GM23338 (cell line): ENCODE results near the gene NINJ2. TPM values are rescaled to one million over a fixed set of nuclear protein-coding genes. Genes with fewer than 3 reads are reported as not detected.

Source experiments
- ATAC-seq: fragments of 200-7000 bp; cut with Tn5 transposase; 3 replicates; pipeline ENCODE4 v1.9.1; 2020
- DNase-seq: peaks from one replicate; pipeline ENCODE4 v3.0.0-alpha.2; 2015; ENCODE audit warnings: low spot score
- H2AFZ ChIP-seq: fragments of 200-600 bp; sonication (generic); 2 replicates; pipeline ENCODE4 v1.8.0; 2016; ENCODE audit warnings: antibody characterized with exemption, mild to moderate bottlenecking, moderate library complexity
- H3F3A ChIP-seq: fragments of 200-600 bp; sonication (generic); replicated peaks from 2 replicates; pipeline ENCODE4 v1.8.0; 2017; ENCODE audit warnings: antibody characterized with exemption, mixed run types, low read depth
- H3K27ac ChIP-seq: fragments of 200-600 bp; sonication (generic); 2 replicates; pipeline ENCODE4 v1.6.1; 2016; ENCODE audit warnings: low read depth
- H3K27me3 ChIP-seq: fragments of 200-600 bp; sonication (generic); 2 replicates; pipeline ENCODE4 v1.8.0; 2016; ENCODE audit warnings: mild to moderate bottlenecking, mixed run types, moderate library complexity; ENCODE audit not compliant: insufficient read depth
- H3K36me3 ChIP-seq: fragments of 200-600 bp; sonication (generic); 2 replicates; pipeline ENCODE4 v1.8.0; 2016; ENCODE audit warnings: mild to moderate bottlenecking; ENCODE audit not compliant: insufficient read depth
- H3K4me1 ChIP-seq: fragments of 200-600 bp; sonication (generic); 2 replicates; pipeline ENCODE4 v1.8.0; 2016; ENCODE audit warnings: mild to moderate bottlenecking, moderate library complexity; ENCODE audit not compliant: insufficient read depth
- H3K4me2 ChIP-seq: fragments of 200-600 bp; sonication (generic); 2 replicates; pipeline ENCODE4 v1.7.1; 2017; ENCODE audit warnings: mixed run types
- H3K4me3 ChIP-seq: fragments of 200-600 bp; sonication (generic); 2 replicates; pipeline ENCODE4 v1.6.1; 2016; ENCODE audit warnings: mixed run types
- H3K79me2 ChIP-seq: fragments of 200-600 bp; sonication (generic); replicated peaks from 2 replicates; pipeline ENCODE4 v1.8.0; 2017; ENCODE audit warnings: mild to moderate bottlenecking; ENCODE audit not compliant: insufficient read depth
- H3K9me2 ChIP-seq: fragments of 200-600 bp; sonication (generic); 2 replicates; pipeline ENCODE4 v1.8.0; 2017; ENCODE audit not compliant: insufficient read depth
- H4K20me1 ChIP-seq: fragments of 200-600 bp; sonication (generic); replicated peaks from 2 replicates; pipeline ENCODE4 v1.8.0; 2017; ENCODE audit warnings: mild to moderate bottlenecking; ENCODE audit not compliant: insufficient read depth
- H3K27ac Mint-ChIP-seq: 2 replicates; pipeline ENCODE4 v1.8.0; 2020; ENCODE audit warnings: inconsistent platforms, mild to moderate bottlenecking, moderate library complexity, mixed read lengths
- H3K27me3 Mint-ChIP-seq: 3 replicates; pipeline ENCODE4 v1.8.0; 2022; ENCODE audit warnings: low read depth, mild to moderate bottlenecking, moderate library complexity, mixed read lengths, inconsistent platforms; ENCODE audit not compliant: insufficient read depth, poor library complexity
- H3K36me3 Mint-ChIP-seq: 3 replicates; pipeline ENCODE4 v1.8.0; 2021; ENCODE audit warnings: low read depth, mild to moderate bottlenecking, inconsistent platforms, moderate library complexity, mixed read lengths
- H3K4me1 Mint-ChIP-seq: 3 replicates; pipeline ENCODE4 v1.8.0; 2020; ENCODE audit warnings: mild to moderate bottlenecking, inconsistent platforms, mixed read lengths
- H3K4me3 Mint-ChIP-seq: 3 replicates; pipeline ENCODE4 v1.8.0; 2021; ENCODE audit warnings: moderate library complexity, mild to moderate bottlenecking, inconsistent platforms, mixed read lengths
- H3K9me3 Mint-ChIP-seq: 3 replicates; pipeline ENCODE4 v1.8.0; 2020; ENCODE audit warnings: moderate library complexity, mild to moderate bottlenecking, inconsistent platforms, mixed read lengths
- CREB1 ChIP-seq: fragments of 250-450 bp; sonication (Bioruptor Pico); IDR thresholded peaks from 2 replicates; pipeline ENCODE4 v1.5.0; 2020; ENCODE audit warnings: low read depth, mild to moderate bottlenecking, moderate library complexity
- EZH2 ChIP-seq: fragments of 200-600 bp; sonication (generic); IDR thresholded peaks from one replicate; pipeline ENCODE4 v1.8.0; 2017; ENCODE audit warnings: antibody characterized with exemption, mild to moderate bottlenecking, low read depth; ENCODE audit not compliant: unreplicated experiment
- EZH2phosphoT487 ChIP-seq: fragments of 200-600 bp; sonication (generic); IDR thresholded peaks from one replicate; pipeline ENCODE4 v1.8.1; 2018; ENCODE audit warnings: antibody characterized with exemption; ENCODE audit not compliant: unreplicated experiment
- NANOG ChIP-seq: IDR thresholded peaks from 2 replicates; pipeline ENCODE4 v1.6.1; 2016; ENCODE audit warnings: antibody characterized with exemption, borderline replicate concordance
- ZNF331 ChIP-seq: fragments of 250-450 bp; sonication (Bioruptor Pico); IDR thresholded peaks from 2 replicates; pipeline ENCODE4 v1.5.0; 2020; ENCODE audit warnings: low read depth, mild to moderate bottlenecking, moderate library complexity
- ZNF462 ChIP-seq: fragments of 250-450 bp; sonication (Bioruptor Pico); IDR thresholded peaks from 2 replicates; pipeline ENCODE4 v1.5.0; 2020; ENCODE audit warnings: mild to moderate bottlenecking, moderate library complexity
- polyA plus RNA-seq: library from polyadenylated mRNA; unstranded; fragments of >200 nt; fragmentation: Nextera tagmentation; extraction: Ambion mirVana; gene quantifications from 2 replicates; pipeline ENCODE4 v1.2.1, GENCODE V29; 2016
- total RNA-seq: library from RNA; depleted of rRNA; stranded (reverse); fragments of >200 nt; shearing (Covaris generic); gene quantifications from 2 replicates; pipeline ENCODE4 v1.2.3, GENCODE V29; 2014

NINJ2 gene
- total and polyA plus RNA-seq, 2 experiments from 2014 or later: 0.94 to 2.6 TPM

- TF ChIP-seq EZH2phosphoT487 (no peak), CREB1 (CRISPR knock-in tag) (no peak), EZH2 (no peak), NANOG (no peak)
- Histone ChIP-seq H3F3A (no peaks in the 10 kb centered on the region), H4K20me1 (no peaks in the 10 kb centered on the region), H3K27ac (no peak overlapping the region), H3K4me1 (0 out of 2 replicates have a peak, but pooled peaks cover 4% of the 10 kb centered on the region), H3K79me2 (no peaks in the 10 kb centered on the region), H3K9me2 (no peaks in the 10 kb centered on the region), H3K36me3 (no peaks in the 10 kb centered on the region), H3K4me3 (no peak overlapping the region), H2AFZ (no peak overlapping the region), H3K4me2 (no peak overlapping the region), H3K27me3 (no peaks in the 10 kb centered on the region)
- Mint-ChIP-seq H3K4me1 (peaks cover 2% of the 10 kb centered on the region; the same call in 1 of the 3 replicates), H3K9me3 (peaks cover 25% of the 10 kb centered on the region), H3K4me3 (no peak overlapping the region), H3K36me3 (peaks cover 23% of the 10 kb centered on the region), H3K27ac (no peak overlapping the region), H3K27me3 (peaks cover 3% of the 10 kb centered on the region)
- no peak for ATAC-seq
- DNase-seq: no peak
These were observed 130.2 kb downstream of the NINJ2 start for GRCh38 chr12:532908-533565.

GRCh38 chr12:531951-532585 lies 131.2 kb downstream of the NINJ2 start:
- peaks cover 23% of the 10 kb centered on the region for H3K36me3 Mint-ChIP-seq
- no peak overlapping the region for H3K4me2 ChIP-seq

More at GRCh38 chr12:531951-532585, 131.2 kb downstream of the NINJ2 start:
- ATAC-seq (no peak), DNase-seq (no peak)
- Histone ChIP-seq H2AFZ (no peak overlapping the region), H4K20me1 (no peaks in the 10 kb centered on the region), H3K27ac (no peak overlapping the region), H3F3A (no peaks in the 10 kb centered on the region), H3K27me3 (no peaks in the 10 kb centered on the region), H3K79me2 (no peaks in the 10 kb centered on the region), H3K9me2 (no peaks in the 10 kb centered on the region), H3K4me3 (no peak overlapping the region), H3K4me1 (0 out of 2 replicates have a peak, but pooled peaks cover 4% of the 10 kb centered on the region), H3K36me3 (no peaks in the 10 kb centered on the region)
- Mint-ChIP-seq H3K27me3 (peaks cover 3% of the 10 kb centered on the region), H3K9me3 (peaks cover 25% of the 10 kb centered on the region), H3K27ac (no peak overlapping the region), H3K4me3 (no peak overlapping the region), H3K4me1 (peaks cover 2% of the 10 kb centered on the region; the same call in 1 of the 3 replicates)
- TF ChIP-seq ZNF462 (CRISPR knock-in tag) (no peak), NANOG (no peak), EZH2phosphoT487 (no peak), ZNF331 (CRISPR knock-in tag) (no peak), CREB1 (CRISPR knock-in tag) (no peak)
